HepG2 (cell line): ENCODE measurements around the gene MGARP. TPM values are rescaled to one million over a fixed set of nuclear protein-coding genes. Genes with fewer than 3 reads are reported as not detected.
A peak's percentile ranks its signal among the peaks of the same experiment; 100 is the strongest.

Experiments used
- ATAC-seq: fragments of 200-7000 bp; cut with Tn5 transposase; 3 replicates; pipeline ENCODE4 v1.9.1; 2020; ENCODE audit warnings: mild to moderate bottlenecking, moderate library complexity
- BruUV-seq: library from RNA; stranded (reverse); fragments of 400-500 nt; replicated peaks from 2 replicates; lab custom pipeline; 2021; lab: Mats Ljungman, UMichigan
- CTCF ChIA-PET: fragments of 300-600 bp; formaldehyde crosslinking; extraction: SDS; loops from one replicate; lab custom pipeline; 2021; ENCODE audit warnings: low total read pairs, inconsistent platforms, low intra/inter-chr PET ratio; lab: Yijun Ruan, JAX
- POLR2A ChIA-PET: fragments of 350-600 bp; sonication (Branson Sonifier 250); formaldehyde crosslinking; loops from one replicate; lab custom pipeline; 2020; ENCODE audit warnings: antibody characterized with exemption, inconsistent platforms; lab: Yijun Ruan, JAX
- DNase-seq: peaks from one replicate; pipeline ENCODE4 v3.0.0-alpha.2; 2015; ENCODE audit warnings: low spot score
- FAIRE-seq: peaks from 3 replicates; lab custom pipeline; 2011; peaks lifted over from hg19 to GRCh38; lab: Jason Lieb, UNC
- H2AFZ ChIP-seq: one replicate; pipeline ENCODE4 v1.6.1; 2011; ENCODE audit warnings: low read length, inconsistent platforms
- H3K27ac ChIP-seq: fragments of 300-600 bp; 3 replicates; pipeline ENCODE4 v1.8.0; 2011; ENCODE audit warnings: mixed run types, mild to moderate bottlenecking, mixed read lengths, low read length, inconsistent platforms; ENCODE audit not compliant: insufficient read depth; ENCODE audit errors: extremely low read length
- H3K27me3 ChIP-seq, 2 experiments: fragments of 200-600 bp in 1 of 2; 2 replicates in 1 of 2; 3 replicates in 1 of 2; pipeline versions ENCODE4 v1.6.0 to v1.8.0; 2011; ENCODE audit warnings: low read length in 2 of 2, mild to moderate bottlenecking in 2 of 2, moderate library complexity in 2 of 2, inconsistent platforms in 1 of 2; ENCODE audit not compliant: insufficient read depth in 2 of 2, control insufficient read depth in 1 of 2
- H3K36me3 ChIP-seq, 2 experiments: fragments of 200-600 bp in 1 of 2; replicated peaks in 1 of 2; 2 replicates in 1 of 2; 3 replicates in 1 of 2; pipeline versions ENCODE4 v1.5.1 to v1.8.0; 2011; ENCODE audit warnings: low read length in 2 of 2, inconsistent platforms in 1 of 2; ENCODE audit not compliant: insufficient read depth in 2 of 2, control insufficient read depth in 1 of 2
- H3K4me1 ChIP-seq: 2 replicates; pipeline ENCODE4 v1.5.1; 2012; ENCODE audit warnings: low read length, inconsistent platforms; ENCODE audit not compliant: insufficient read depth
- H3K4me2 ChIP-seq: 2 replicates; pipeline ENCODE4 v1.6.0; 2011; ENCODE audit warnings: low read depth, low read length, inconsistent platforms
- H3K4me3 ChIP-seq, 3 experiments: fragments of 200-600 bp in 1 of 3; sonication (generic), shearing (Covaris generic) in 1 of 3; replicated peaks in 1 of 3; 2 replicates each; pipeline ENCODE4 v1.5.1; 2011 to 2016; ENCODE audit warnings: low read length in 3 of 3, inconsistent platforms in 2 of 3, low read depth in 2 of 3, mild to moderate bottlenecking in 2 of 3, control low read depth in 1 of 3, mixed read lengths in 1 of 3; ENCODE audit not compliant: insufficient read depth in 1 of 3
- H3K79me2 ChIP-seq: one replicate; pipeline ENCODE4 v1.6.1; 2011; ENCODE audit warnings: low read length, inconsistent platforms; ENCODE audit not compliant: insufficient read depth
- H3K9ac ChIP-seq: 2 replicates; pipeline ENCODE4 v1.6.0; 2011; ENCODE audit warnings: mild to moderate bottlenecking, low read depth, low read length, inconsistent platforms; ENCODE audit not compliant: insufficient read depth
- H3K9me3 ChIP-seq: 2 replicates; pipeline ENCODE4 v1.5.1; 2012; ENCODE audit warnings: mild to moderate bottlenecking, low read length
- H4K20me1 ChIP-seq: 2 replicates; pipeline ENCODE4 v1.6.0; 2011; ENCODE audit warnings: inconsistent platforms, mild to moderate bottlenecking, low read length, moderate library complexity; ENCODE audit not compliant: insufficient read depth
- AGO2 ChIP-seq: fragments of 200-400 bp; formaldehyde crosslinking; optimal IDR thresholded peaks from 2 replicates; pipeline ENCODE3; 2017; ENCODE audit warnings: mild to moderate bottlenecking, low read depth, low read length, moderate library complexity
- DDIT3 ChIP-seq: sonication (generic); formaldehyde crosslinking; IDR thresholded peaks from 2 replicates; pipeline ENCODE4 v1.4.0; 2020; ENCODE audit warnings: mild to moderate bottlenecking, missing genetic modification reagents
- HOXA9 ChIP-seq: sonication (generic); formaldehyde crosslinking; IDR thresholded peaks from 2 replicates; pipeline ENCODE4 v1.8.1; 2022; ENCODE audit warnings: missing genetic modification reagents, mild to moderate bottlenecking, moderate library complexity, borderline replicate concordance
- NR2F6 ChIP-seq, 2 experiments: IDR thresholded peaks; 2 replicates each; pipeline ENCODE4 v1.6.1; 2016; ENCODE audit warnings: antibody characterized with exemption in 1 of 2, mild to moderate bottlenecking in 1 of 2
- RARA ChIP-seq: IDR thresholded peaks from 2 replicates; pipeline ENCODE4 v1.6.1; 2016; ENCODE audit warnings: missing genetic modification reagents, missing compliant biosample characterization
- TRIM24 ChIP-seq: sonication (generic); formaldehyde crosslinking; IDR thresholded peaks from 2 replicates; pipeline ENCODE4 v1.8.0; 2022; ENCODE audit warnings: mild to moderate bottlenecking, missing genetic modification reagents
- USF2 ChIP-seq, 2 experiments: sonication (generic) in 1 of 2; formaldehyde crosslinking in 1 of 2; IDR thresholded peaks; 2 replicates each; pipeline versions ENCODE4 v1.5.1 to v1.6.1; 2011 to 2020; ENCODE audit warnings: borderline replicate concordance in 1 of 2, low read depth in 1 of 2, low read length in 1 of 2, mild to moderate bottlenecking in 1 of 2, missing genetic modification reagents in 1 of 2, moderate library complexity in 1 of 2
- ZFAT ChIP-seq: sonication (generic); formaldehyde crosslinking; conservative IDR thresholded peaks from 2 replicates; pipeline ENCODE4 v1.8.1; 2023; ENCODE audit warnings: missing genetic modification reagents, inconsistent platforms
- ZNF724P ChIP-seq: sonication (generic); formaldehyde crosslinking; IDR thresholded peaks from 2 replicates; pipeline ENCODE4 v1.8.0; 2022; ENCODE audit warnings: missing genetic modification reagents, borderline replicate concordance
- ZNF777 ChIP-seq: sonication (generic); formaldehyde crosslinking; IDR thresholded peaks from 2 replicates; pipeline ENCODE4 v1.4.0; 2020; ENCODE audit warnings: missing genetic modification reagents
- ZNF839 ChIP-seq: sonication (generic); formaldehyde crosslinking; IDR thresholded peaks from 2 replicates; pipeline ENCODE4 v1.4.0; 2020; ENCODE audit warnings: missing genetic modification reagents, mild to moderate bottlenecking, borderline replicate concordance
- WGBS: methylation state at CpG from one replicate; pipeline ENCODE4 v1.1.6; 2017; ENCODE audit warnings: low lambda C conversion rate; 5-methylcytosine and 5-hydroxymethylcytosine counted together
- in situ Hi-C: cut with HindIII; loops from 2 replicates; pipeline ENCODE4 v1.10.0; 2017; ENCODE audit warnings: low pct_unique_long_range_greater_than_20kb; ENCODE audit not compliant: extremely low pct_ligation_motif_present
- intact Hi-C: fragments of 100-400 bp; cut with micrococcal nuclease; formaldehyde crosslinking; loops from one replicate; pipeline ENCODE4 v1.10.0; 2022; ENCODE audit not compliant: unreplicated experiment
- polyA plus RNA-seq, 8 experiments: library from polyadenylated mRNA; depleted of rRNA in 3 of 8; stranded (reverse) in 7 of 8; unstranded in 1 of 8; fragments of >200 nt; fragmentation: Illumina TruSeq in 4 of 8; extraction: Trizol in 4 of 8; gene quantifications; 2 replicates each; pipeline versions ENCODE4 v1.2.1 to v1.2.3, GENCODE V29; 2011 to 2016; ENCODE audit warnings: low read depth in 4 of 8, missing spikeins in 1 of 8, mixed read lengths in 1 of 8; ENCODE audit not compliant: insufficient read depth in 1 of 8
- total RNA-seq, 5 experiments: library from RNA; depleted of rRNA; stranded (reverse); fragments of >200 nt; fragmentation: Illumina TruSeq; extraction: Trizol; gene quantifications; 2 replicates each; pipeline ENCODE4 v1.2.3, GENCODE V29; 2016; ENCODE audit warnings: low read depth in 1 of 5

The MGARP gene
- total and polyA plus RNA-seq, 2 of the 13 experiments (the other 11 are each of a cell fraction or from before 2014, with no cell fraction given) = 0.11 to 0.13 TPM

GRCh38 chr4:139304920-139305319, 24.9 kb upstream of the MGARP start:
- no peak for FAIRE-seq
- intact Hi-C loops = loop anchor here (5.0 kb wide), 3 partner anchors 147 to 288 kb away; partner anchors contain the start of genes NOCT and RAB33B

More at GRCh38 chr4:139304920-139305319, 24.9 kb upstream of the MGARP start:
- no peaks in the 10 kb centered on the region; a peak in 1 of 5 replicates for H3K27me3 ChIP-seq
- peaks cover 24% of the 10 kb centered on the region for H4K20me1 ChIP-seq
- no peak overlapping the region for H3K9ac ChIP-seq
- ChIA-PET CTCF (no interaction called here), POLR2A (no interaction called here)
- H3K36me3 ChIP-seq = peaks cover 0 to 12% of the 10 kb centered on the region in 2 experiments; a peak in 2 of 5 replicates
- H3K27ac ChIP-seq = no peak overlapping the region
- in situ Hi-C loops = loop anchor here (10.0 kb wide), 1 partner anchor 220 kb away; no protein-coding TSS in a partner anchor
- peaks cover 45% of the 10 kb centered on the region for H3K4me1 ChIP-seq
- peak overlapping the region; percentile 8; the same call in 1 of the 2 replicates for H3K4me2 ChIP-seq
- BruUV-seq = no TSS peak
- H2AFZ ChIP-seq = no peak overlapping the region
- TF ChIP-seq HOXA9 (CRISPR knock-in tag) (no peak), ZNF839 (CRISPR knock-in tag) (no peak), ZNF777 (CRISPR knock-in tag) (no peak), ZFAT (CRISPR knock-in tag) (no peak), TRIM24 (CRISPR knock-in tag) (no peak), AGO2 (no peak), USF2 (IDR thresholded peaks at IDR 0.05; ENCODE audit: low read depth, low read length) (no peak), USF2 (CRISPR knock-in tag; IDR thresholded peaks at IDR 0.05; ENCODE audit: borderline replicate concordance) (no peak), RARA (CRISPR knock-in tag) (no peak), ZNF724P (CRISPR knock-in tag) (no peak), DDIT3 (CRISPR knock-in tag) (no peak), NR2F6 (IDR thresholded peaks at IDR 0.05) (no peak), NR2F6 (CRISPR knock-in tag; IDR thresholded peaks at IDR 0.05) (no peak)
- H3K79me2 ChIP-seq = peaks cover 92% of the 10 kb centered on the region
- H3K4me3 ChIP-seq = no peak overlapping the region
- no peak for DNase-seq
- 90% methylated on average over 2 of the region's 2 CpGs for WGBS
- no peak for ATAC-seq
- no peaks in the 10 kb centered on the region for H3K9me3 ChIP-seq
